Psoas muscle (tissue), 8 donors: ENCODE results near the gene TRABD2A. TPM values are rescaled to one million over a fixed set of nuclear protein-coding genes. Genes with fewer than 3 reads are reported as not detected.

Experiments
- ATAC-seq, 4 donors: fragments of 200-7000 bp; cut with Tn5 transposase; one replicate each; pipeline ENCODE4 v1.9.1; 2020; ENCODE audit warnings: moderate library complexity in 3 of 4, mild to moderate bottlenecking in 2 of 4
- DNase-seq, 2 donors: peaks; one replicate each; pipeline ENCODE4 v3.0.0-alpha.2; 2020
- H3K27ac ChIP-seq: fragments of 200-600 bp; one replicate; pipeline ENCODE4 v1.8.0; 2022
- H3K27me3 ChIP-seq, 3 donors: fragments of 200-600 bp in 1 of 3; one replicate each; pipeline versions ENCODE4 v1.6.1 to v1.8.0; 2013 to 2022; ENCODE audit warnings: low read length in 2 of 3, mild to moderate bottlenecking in 2 of 3, moderate library complexity in 1 of 3; ENCODE audit not compliant: insufficient read depth in 3 of 3
- H3K36me3 ChIP-seq, 2 donors: fragments of 200-600 bp in 1 of 2; one replicate each; pipeline versions ENCODE4 v1.6.1 to v1.8.0; 2013 to 2022; ENCODE audit warnings: low read depth in 1 of 2, mild to moderate bottlenecking in 1 of 2, moderate library complexity in 1 of 2; ENCODE audit not compliant: insufficient read depth in 1 of 2
- H3K4me1 ChIP-seq: fragments of 200-600 bp; one replicate; pipeline ENCODE4 v1.8.0; 2022
- H3K4me3 ChIP-seq: fragments of 200-600 bp; one replicate; pipeline ENCODE4 v1.8.0; 2022; ENCODE audit warnings: mild to moderate bottlenecking
- H3K9me3 ChIP-seq: fragments of 200-600 bp; one replicate; pipeline ENCODE4 v1.8.0; 2022
- CTCF ChIP-seq: fragments of 200-600 bp; IDR thresholded peaks from one replicate; pipeline ENCODE4 v1.8.0; 2022; ENCODE audit warnings: antibody characterized with exemption
- WGBS, 3 donors: extraction: QIAGEN DNeasy Blood & Tissue Kit; methylation state at CpG; one replicate each; pipeline versions ENCODE4 v1.1.6 to v1.1.7; 2013; 5-methylcytosine and 5-hydroxymethylcytosine counted together
- intact Hi-C, 2 donors: fragments of 100-400 bp; cut with DNase I; formaldehyde crosslinking; loops; one replicate each; pipeline versions ENCODE4 v1.11.0 to v1.14.2; 2022
- polyA plus RNA-seq, 3 donors: library from polyadenylated mRNA; stranded (reverse); fragments of 200-250 nt; gene quantifications; one replicate each; pipeline ENCODE4 v1.2.3, GENCODE V29; 2013
- total RNA-seq, 4 donors: library from RNA; stranded (reverse); fragmentation: NEBNext Ultra II Directional in 2 of 4; extraction: Animal tissue kit (Norgen Biotek cat#: 25700) in 2 of 4; gene quantifications; one replicate each; pipeline versions ENCODE4 v1.2.1 to v1.2.4, GENCODE V29; 2021 to 2023
- donor health status: healthy with polysubstance abuse.
- donor health status: DM: no; HTN: no; CAD: no; lungs with moderate emphysema.
- donor health status: Bipolar disorder and iron deficiency.
- donor health status: healthy.
- donor health status: DM: yes; HTN: yes; CAD: no.
- donor health status: DM: no; HTN: no; CAD: no.
- donor health status: DM: no; HTN: no; CAD: no.
- donor health status: DM: yes; HTN: yes; CAD: no.

TRABD2A gene
- total and polyA plus RNA-seq, 7 donors = 0.27 to 0.74 (median 0.35) TPM

DNA sequence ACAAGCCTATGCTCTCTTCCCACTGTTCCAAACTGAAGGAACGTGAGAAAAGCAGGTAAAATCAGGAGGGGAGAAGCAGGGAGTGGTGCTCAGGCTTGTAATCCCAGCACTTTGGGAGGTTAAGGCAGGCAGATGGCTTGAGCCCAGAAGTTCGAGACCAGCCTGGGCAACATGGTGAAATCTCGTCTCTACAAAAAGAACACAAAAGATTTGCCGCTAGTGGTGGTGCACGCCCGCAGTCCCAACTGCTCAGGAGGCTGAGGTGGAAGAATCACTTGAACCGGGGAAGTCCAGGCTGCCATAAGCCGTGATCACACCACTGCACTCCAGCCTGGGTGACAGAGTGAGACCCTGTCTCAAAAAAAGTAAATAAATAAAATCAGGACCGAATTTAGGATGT, 23.3 kb upstream of the TRABD2A start:
- TF ChIP-seq CTCF = no peak
- intact Hi-C loops = no loop called here
- Histone ChIP-seq H3K27ac (peak overlapping the region; percentile 80), H3K36me3 (no peaks in the 10 kb centered on the region), H3K9me3 (no peaks in the 10 kb centered on the region), H3K4me3 (peak overlapping the region; percentile 90), H3K27me3 (peaks cover 0 to 13% (median 0%) of the 10 kb centered on the region in 3 donors), H3K4me1 (peaks cover 3% of the 10 kb centered on the region)
- WGBS, 3 donors = 82 to 87% (median 82%) methylated on average over 9 of the region's 9 CpGs
- ATAC-seq (no peak), DNase-seq (no peak)

DNA sequence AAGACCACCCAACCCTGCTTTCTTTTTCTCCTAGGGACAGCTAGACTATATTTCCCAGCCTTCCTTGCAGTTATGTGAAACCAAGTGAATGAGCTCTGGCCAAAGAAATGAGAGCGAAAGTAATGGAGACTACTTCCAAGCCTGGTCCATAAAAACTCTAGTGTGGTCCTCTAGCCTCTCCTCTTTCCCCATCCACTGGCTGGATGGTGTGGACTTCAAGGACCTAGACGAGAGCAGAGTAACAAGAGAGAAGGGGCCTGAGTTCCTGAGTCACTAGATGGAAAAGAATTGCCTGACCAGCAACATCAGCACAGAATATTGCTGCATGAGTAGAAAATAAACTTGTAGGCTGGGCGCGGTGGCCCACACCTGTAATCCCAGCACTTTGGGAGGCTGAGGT, 21.6 kb upstream of the TRABD2A start:
- H3K27ac ChIP-seq = no peak overlapping the region
- H3K4me3 ChIP-seq = no peak overlapping the region
- ATAC-seq (no peak), DNase-seq (no peak)
- H3K4me1 ChIP-seq = peaks cover 3% of the 10 kb centered on the region
- H3K36me3 ChIP-seq = no peaks in the 10 kb centered on the region
- H3K27me3 ChIP-seq = peaks cover 0 to 13% (median 0%) of the 10 kb centered on the region in 3 donors
- 96 to 98% (median 97%) methylated on average over 4 of the region's 4 CpGs for whole genome bisulfite sequencing, 3 donors
- intact Hi-C loops = no loop called here
- H3K9me3 ChIP-seq = no peaks in the 10 kb centered on the region
- TF ChIP-seq CTCF = no peak

- peaks cover 3% of the 10 kb centered on the region for H3K4me1 ChIP-seq
- ATAC-seq (no peak), DNase-seq (no peak)
- no peak overlapping the region for H3K4me3 ChIP-seq
- no peaks in the 10 kb centered on the region for H3K9me3 ChIP-seq
- intact Hi-C loops = no loop called here
- no peak for TF ChIP-seq CTCF
- WGBS, 3 donors = 79 to 89% (median 80%) methylated on average over 2 of the region's 2 CpGs
- peaks cover 0 to 9% (median 0%) of the 10 kb centered on the region in 3 donors for H3K27me3 ChIP-seq
- H3K27ac ChIP-seq = no peak overlapping the region
- H3K36me3 ChIP-seq = no peaks in the 10 kb centered on the region
Measured at GRCh38 chr2:84901593-84902120, 20.8 kb upstream of the TRABD2A start.

DNA sequence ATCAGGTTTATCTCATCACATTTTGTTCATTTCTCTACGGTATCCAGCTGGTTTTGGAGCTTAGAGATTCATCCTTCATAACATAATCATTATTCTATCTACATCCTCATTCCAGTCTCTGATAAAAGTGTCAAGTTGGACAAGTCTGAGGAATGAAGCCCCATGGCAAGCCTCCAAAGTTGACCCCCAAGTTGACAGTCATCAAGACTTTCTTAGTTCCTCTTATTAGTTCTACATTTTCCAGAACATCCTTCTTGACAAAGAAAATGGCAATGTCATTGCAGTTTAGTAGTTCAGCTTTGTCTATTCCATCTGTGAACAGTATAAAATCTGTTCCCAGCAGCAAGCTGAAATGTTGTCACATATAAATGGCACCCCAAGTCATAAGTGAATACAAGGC, 20.1 kb upstream of the TRABD2A start:
- 83 to 95% (median 86%) methylated on average over 1 of the region's 1 CpG for WGBS, 3 donors
- Histone ChIP-seq H3K27me3 (peaks cover 0 to 8% (median 0%) of the 10 kb centered on the region in 3 donors), H3K9me3 (no peaks in the 10 kb centered on the region), H3K4me1 (peaks cover 3% of the 10 kb centered on the region), H3K36me3 (no peaks in the 10 kb centered on the region), H3K4me3 (no peak overlapping the region), H3K27ac (no peak overlapping the region)
- DNase-seq (no peak), ATAC-seq (no peak)
- intact Hi-C loops = no loop called here
- TF ChIP-seq CTCF = no peak
